Measurements from ENCODE around the gene IFRD2. TPM values are rescaled to one million over a fixed set of nuclear protein-coding genes. Genes with fewer than 3 reads are reported as not detected.
A peak's percentile ranks its signal among the peaks of the same experiment; 100 is the strongest.

The IFRD2 gene
- total RNA-seq, 2 donors from 2014 or later: 56.6 to 70.9 TPM

DNA sequence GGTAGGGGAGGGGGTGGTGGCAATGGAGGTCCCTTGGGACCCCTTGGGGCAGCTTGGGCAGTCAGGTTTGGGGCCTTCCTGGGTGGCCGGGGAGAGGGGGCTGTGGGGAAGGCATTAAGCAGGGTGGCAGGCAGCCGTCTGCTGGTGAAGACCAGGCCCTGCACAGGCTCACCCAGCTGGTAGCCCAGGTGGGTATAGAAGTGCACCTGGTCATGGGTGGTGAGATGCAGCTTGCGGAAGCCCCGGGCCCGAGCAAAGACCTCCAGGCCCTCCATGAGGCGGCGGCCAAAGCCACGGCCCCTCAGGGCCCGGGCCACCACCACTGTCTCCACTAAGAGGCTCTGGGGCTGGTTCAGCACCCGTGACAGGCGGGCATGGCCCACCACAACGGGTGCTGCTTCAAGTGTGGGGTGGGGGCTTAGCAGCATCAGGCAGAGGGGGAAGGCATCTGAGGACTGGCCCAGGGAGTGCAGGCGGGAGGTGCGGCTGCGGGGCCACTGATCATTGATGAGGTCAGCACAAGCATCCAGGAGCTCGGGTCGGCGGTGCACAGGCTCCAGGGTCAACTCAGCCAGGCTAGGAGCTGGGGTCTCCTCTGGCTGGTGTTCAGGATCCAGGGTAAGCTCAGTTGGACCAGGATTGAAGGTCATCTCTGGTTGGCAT, 4.6 kb upstream of the IFRD2 start:
- Histone ChIP-seq H3K4me1 (ENCODE audit: control insufficient read depth, insufficient read depth, low read length) (peaks cover 3% of the 10 kb centered on the region), H3K4me3 (ENCODE audit: low read length) (no peak overlapping the region), H3K9me3 (ENCODE audit: control insufficient read depth, low read length) (no peaks in the 10 kb centered on the region), H3K9ac (ENCODE audit: extremely low read depth, low read length, poor library complexity, severe bottlenecking) (no peak overlapping the region), H3K27ac (ENCODE audit: low read depth, low read length) (no peak overlapping the region), H3K27me3 (ENCODE audit: control insufficient read depth, insufficient read depth, low read length, poor library complexity, severe bottlenecking) (no peaks in the 10 kb centered on the region), H3K36me3 (ENCODE audit: control insufficient read depth, insufficient read depth, low read length) (no peaks in the 10 kb centered on the region)
- Mint-ChIP-seq H3K27me3 (ENCODE audit: insufficient read depth) (no peaks in the 10 kb centered on the region), H3K36me3 (ENCODE audit: low read depth) (peaks cover 2% of the 10 kb centered on the region), H3K4me1 (peaks cover 17% of the 10 kb centered on the region), H3K9me3 (no peaks in the 10 kb centered on the region), H3K4me3 (no peak overlapping the region), H3K27ac (no peak overlapping the region)
- peak; percentile 35 for DNase-seq
- 94 to 95% methylated on average over 14 to 18 of the region's 18 CpGs for WGBS, 2 experiments (ENCODE audit: insufficient coverage in 1 of 2, insufficient read length in 1 of 2)
- TF ChIP-seq, protein P1, sequence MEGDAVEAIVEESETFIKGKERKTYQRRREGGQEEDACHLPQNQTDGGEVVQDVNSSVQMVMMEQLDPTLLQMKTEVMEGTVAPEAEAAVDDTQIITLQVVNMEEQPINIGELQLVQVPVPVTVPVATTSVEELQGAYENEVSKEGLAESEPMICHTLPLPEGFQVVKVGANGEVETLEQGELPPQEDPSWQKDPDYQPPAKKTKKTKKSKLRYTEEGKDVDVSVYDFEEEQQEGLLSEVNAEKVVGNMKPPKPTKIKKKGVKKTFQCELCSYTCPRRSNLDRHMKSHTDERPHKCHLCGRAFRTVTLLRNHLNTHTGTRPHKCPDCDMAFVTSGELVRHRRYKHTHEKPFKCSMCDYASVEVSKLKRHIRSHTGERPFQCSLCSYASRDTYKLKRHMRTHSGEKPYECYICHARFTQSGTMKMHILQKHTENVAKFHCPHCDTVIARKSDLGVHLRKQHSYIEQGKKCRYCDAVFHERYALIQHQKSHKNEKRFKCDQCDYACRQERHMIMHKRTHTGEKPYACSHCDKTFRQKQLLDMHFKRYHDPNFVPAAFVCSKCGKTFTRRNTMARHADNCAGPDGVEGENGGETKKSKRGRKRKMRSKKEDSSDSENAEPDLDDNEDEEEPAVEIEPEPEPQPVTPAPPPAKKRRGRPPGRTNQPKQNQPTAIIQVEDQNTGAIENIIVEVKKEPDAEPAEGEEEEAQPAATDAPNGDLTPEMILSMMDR (conservative IDR thresholded peaks at IDR 0.05): no peak

DNA sequence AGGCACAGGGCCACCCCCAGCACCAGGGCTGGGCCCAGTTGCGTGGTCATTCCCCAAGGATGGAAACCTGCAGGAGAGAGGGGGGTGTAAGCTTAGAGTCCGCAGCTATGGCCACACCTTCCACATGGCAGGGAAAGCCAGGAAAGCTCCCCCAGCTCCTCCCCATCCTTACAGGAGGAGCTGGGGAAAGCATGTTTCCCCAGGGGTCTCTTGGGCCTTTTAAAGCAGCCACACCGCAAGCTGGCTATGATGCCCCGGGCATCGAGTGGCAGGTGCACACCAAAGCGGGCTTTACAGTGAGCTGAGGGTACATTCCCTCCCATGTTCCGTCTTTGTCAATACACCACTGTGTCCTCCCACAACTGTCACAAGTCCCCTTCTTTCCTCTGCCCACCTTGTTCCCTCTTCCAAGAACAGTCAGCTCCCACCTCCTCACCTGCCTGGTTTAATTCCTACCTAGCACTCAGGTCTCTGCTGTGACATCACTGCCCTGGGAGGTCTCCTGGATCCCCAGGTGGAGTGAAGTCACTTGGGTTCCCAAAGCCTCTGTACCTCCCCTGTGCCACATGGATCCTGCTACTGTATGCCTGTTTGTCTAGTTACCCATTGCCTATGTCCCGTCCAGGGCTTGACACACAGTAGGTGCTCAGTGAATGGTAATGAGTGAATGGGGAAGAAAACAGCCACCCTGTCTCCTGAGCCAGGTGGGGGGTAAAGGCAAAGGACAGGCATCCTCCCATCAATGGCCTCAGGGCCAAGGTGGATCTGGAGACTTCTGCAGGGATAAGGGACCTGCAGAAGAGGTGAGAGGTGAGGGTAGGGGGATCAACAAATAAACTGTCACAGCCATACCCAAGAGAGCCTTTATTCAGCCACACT, 3.6 kb upstream of the IFRD2 start:
- no peak overlapping the region for H3K9ac ChIP-seq (ENCODE audit: extremely low read depth, low read length, poor library complexity, severe bottlenecking)
- H3K9me3 Mint-ChIP-seq: no peaks in the 10 kb centered on the region
- WGBS, 2 experiments (ENCODE audit: insufficient coverage in 1 of 2, insufficient read length in 1 of 2): 90 to 91% methylated on average over 4 to 8 of the region's 8 CpGs

More for the DNA sequence above, 3.6 kb upstream of the IFRD2 start:
- Histone ChIP-seq H3K27ac (ENCODE audit: low read depth, low read length) (no peak overlapping the region), H3K4me1 (ENCODE audit: control insufficient read depth, insufficient read depth, low read length) (peaks cover 3% of the 10 kb centered on the region), H3K27me3 (ENCODE audit: control insufficient read depth, insufficient read depth, low read length, poor library complexity, severe bottlenecking) (no peaks in the 10 kb centered on the region), H3K36me3 (ENCODE audit: control insufficient read depth, insufficient read depth, low read length) (no peaks in the 10 kb centered on the region), H3K4me3 (ENCODE audit: low read length) (no peak overlapping the region), H3K9me3 (ENCODE audit: control insufficient read depth, low read length) (no peaks in the 10 kb centered on the region)
- TF ChIP-seq, protein P1 (conservative IDR thresholded peaks at IDR 0.05): no peak
- peaks cover 22% of the 10 kb centered on the region for H3K4me1 Mint-ChIP-seq
- no peaks in the 10 kb centered on the region for H3K27me3 Mint-ChIP-seq (ENCODE audit: insufficient read depth)
- no peak overlapping the region for H3K4me3 Mint-ChIP-seq
- H3K27ac Mint-ChIP-seq: no peak overlapping the region
- peak; percentile 35 for DNase-seq
- H3K36me3 Mint-ChIP-seq (ENCODE audit: low read depth): peaks cover 4% of the 10 kb centered on the region
